Measurements from ENCODE around the gene EPB41L1. TPM values are rescaled to one million over a fixed set of nuclear protein-coding genes. Genes with fewer than 3 reads are reported as not detected.

EPB41L1 gene
- total RNA-seq, 1 donor = 9.1 TPM

DNA sequence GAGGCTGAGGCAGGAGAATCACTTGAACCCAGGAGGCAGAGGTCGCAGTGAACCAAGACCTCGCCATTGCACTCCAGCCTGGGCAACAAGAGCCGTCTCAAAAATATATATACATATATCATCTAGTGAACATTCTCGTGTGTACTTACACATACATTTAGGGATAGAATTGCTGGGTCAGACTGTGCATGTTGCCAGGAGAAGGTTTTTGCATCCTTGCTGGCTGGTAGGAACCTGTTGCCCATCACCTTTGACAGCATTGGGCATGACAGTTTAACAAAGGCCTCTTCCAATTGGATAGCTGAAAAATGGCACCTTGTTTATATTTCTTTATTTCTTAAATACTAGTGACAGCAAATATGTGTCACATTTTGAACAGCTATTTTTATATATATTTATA lies 87.1 kb downstream of the EPB41L1 start:
- H3K4me3 ChIP-seq (ENCODE audit: low read depth, low read length) = no peak overlapping the region
- no peak for DNase-seq (ENCODE audit: low read depth)
- no peak for TF ChIP-seq CTCF (IDR thresholded peaks at IDR 0.05; ENCODE audit: insufficient read depth, low read depth, low read length)

- no peak for DNase-seq (ENCODE audit: low read depth)
- no peak overlapping the region for H3K4me3 ChIP-seq (ENCODE audit: low read depth, low read length)
- TF ChIP-seq CTCF (IDR thresholded peaks at IDR 0.05; ENCODE audit: insufficient read depth, low read depth, low read length) = no peak
These were observed 89.2 kb downstream of the EPB41L1 start for GRCh38 chr20:36243726-36244125.

DNA sequence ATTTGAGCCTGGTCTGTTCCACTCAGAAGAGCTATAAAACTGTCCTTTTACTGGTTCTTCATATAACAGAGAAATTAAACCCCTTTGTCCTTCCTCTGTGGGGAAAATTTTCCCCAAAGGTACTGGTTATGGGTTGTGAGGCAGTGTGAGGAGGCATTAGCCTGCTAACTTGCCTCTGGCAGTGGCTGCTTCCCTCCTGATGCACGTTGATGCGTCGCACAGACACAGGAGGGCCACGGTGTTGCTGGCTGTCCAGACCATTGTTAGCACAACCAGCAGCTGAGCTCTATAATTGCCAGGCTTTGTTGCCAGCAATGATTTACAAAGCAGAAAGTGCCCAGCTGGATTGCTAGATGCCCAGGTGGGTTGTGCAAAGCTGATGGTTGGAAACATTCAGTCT lies 91.9 kb downstream of the EPB41L1 start:
- no peak overlapping the region for H3K4me3 ChIP-seq (ENCODE audit: low read depth, low read length)
- no peak for TF ChIP-seq CTCF (IDR thresholded peaks at IDR 0.05; ENCODE audit: insufficient read depth, low read depth, low read length)
- DNase-seq (ENCODE audit: low read depth) = no peak

DNA sequence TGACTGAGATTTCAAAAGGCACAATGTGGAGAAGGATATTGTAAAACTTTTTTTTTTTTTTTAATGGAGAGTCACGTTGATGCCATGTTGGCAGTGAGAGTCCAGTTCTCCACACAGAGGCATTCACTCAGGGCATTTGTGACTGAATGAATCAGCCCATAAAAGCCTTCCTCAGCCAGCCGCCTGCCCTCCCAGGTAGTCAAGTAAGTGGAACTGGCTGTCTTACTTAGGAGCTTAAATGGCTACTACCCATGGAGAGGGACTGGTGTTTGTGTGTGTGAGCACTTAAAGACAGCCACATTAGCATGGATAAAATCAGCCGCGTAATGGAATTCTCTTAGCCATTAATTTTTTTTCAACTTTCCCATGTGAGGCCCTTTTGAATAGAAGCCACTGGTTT lies 94.3 kb downstream of the EPB41L1 start:
- H3K4me3 ChIP-seq (ENCODE audit: low read depth, low read length) = no peak overlapping the region
- TF ChIP-seq CTCF (IDR thresholded peaks at IDR 0.05; ENCODE audit: insufficient read depth, low read depth, low read length) = no peak
- no peak for DNase-seq (ENCODE audit: low read depth)

- no peak for TF ChIP-seq CTCF (IDR thresholded peaks at IDR 0.05; ENCODE audit: insufficient read depth, low read depth, low read length)
- no peak overlapping the region for H3K4me3 ChIP-seq (ENCODE audit: low read depth, low read length)
- no peak for DNase-seq (ENCODE audit: low read depth)
These were observed 94.9 kb downstream of the EPB41L1 start for GRCh38 chr20:36249450-36249849.

DNA sequence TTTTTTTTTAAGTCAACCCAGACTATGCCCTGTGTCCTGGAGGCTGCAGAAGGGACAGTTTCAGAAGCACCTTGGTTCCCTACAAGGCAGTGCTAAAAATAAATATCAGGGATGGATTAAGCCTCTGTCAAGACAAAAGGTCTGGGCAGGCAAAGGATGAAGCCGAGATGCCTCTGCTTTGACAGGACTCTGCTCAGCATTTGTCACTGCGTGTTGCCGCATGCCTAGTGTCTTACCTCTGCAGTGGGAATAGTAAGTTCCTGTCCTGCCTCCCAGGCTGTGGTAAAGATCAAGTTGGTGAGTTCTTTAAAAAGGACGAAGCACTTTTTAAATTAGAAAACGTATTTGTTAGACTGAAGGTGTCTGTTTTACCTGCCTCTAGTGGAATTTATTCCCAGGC lies 96.9 kb downstream of the EPB41L1 start:
- TF ChIP-seq CTCF (IDR thresholded peaks at IDR 0.05; ENCODE audit: insufficient read depth, low read depth, low read length) = no peak
- H3K4me3 ChIP-seq (ENCODE audit: low read depth, low read length) = no peak overlapping the region
- no peak for DNase-seq (ENCODE audit: low read depth)

- TF ChIP-seq CTCF (IDR thresholded peaks at IDR 0.05; ENCODE audit: insufficient read depth, low read depth, low read length) = no peak
- no peak for DNase-seq (ENCODE audit: low read depth)
These were observed 98.0 kb downstream of the EPB41L1 start for GRCh38 chr20:36252511-36252910.

More at GRCh38 chr20:36252511-36252910, 98.0 kb downstream of the EPB41L1 start:
- no peak overlapping the region for H3K4me3 ChIP-seq (ENCODE audit: low read depth, low read length)

All from fibroblast of villous mesenchyme (primary cell).